ENCODE data around the gene SMARCC1. TPM values are rescaled to one million over a fixed set of nuclear protein-coding genes. Genes with fewer than 3 reads are reported as not detected.
"Not testable (repeated sequence)": the region's sequence is repeated elsewhere in the genome, so short reads cannot be mapped to it uniquely, and the experiment has no call there.

The SMARCC1 gene
- polyA plus RNA-seq, 3 donors: 11.5 to 21.3 (median 14.0) TPM

DNA sequence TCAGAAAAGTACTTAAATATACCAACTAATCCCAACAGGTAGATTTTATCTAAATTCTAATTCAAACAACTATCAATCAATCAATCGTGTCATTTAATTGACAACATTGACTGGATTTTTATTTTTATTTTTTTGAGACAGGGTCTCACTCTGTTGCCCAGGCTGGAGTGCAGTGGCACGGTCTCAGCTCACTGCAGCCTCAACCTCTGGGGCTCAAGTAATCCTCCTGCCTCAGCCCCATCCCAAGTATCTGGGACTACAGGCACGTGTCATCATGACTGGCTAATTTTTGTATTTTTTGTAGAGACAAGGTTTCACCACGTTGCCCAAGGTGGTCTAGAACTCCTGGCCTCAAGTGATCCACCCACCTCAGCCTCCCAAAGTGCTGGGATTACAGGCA, 64.2 kb downstream of the SMARCC1 start:
- WGBS, 3 donors: 92 to 96% (median 92%) methylated on average over 4 of the region's 4 CpGs
- not testable (repeated sequence) for H3K27ac ChIP-seq (ENCODE audit: low read depth, low read length)

- 93 to 96% (median 94%) methylated on average over 1 of the region's 1 CpG for WGBS, 3 donors
- H3K27ac ChIP-seq (ENCODE audit: low read depth, low read length): no peak overlapping the region
Measured at GRCh38 chr3:47716656-47717055, 65.0 kb downstream of the SMARCC1 start.

DNA sequence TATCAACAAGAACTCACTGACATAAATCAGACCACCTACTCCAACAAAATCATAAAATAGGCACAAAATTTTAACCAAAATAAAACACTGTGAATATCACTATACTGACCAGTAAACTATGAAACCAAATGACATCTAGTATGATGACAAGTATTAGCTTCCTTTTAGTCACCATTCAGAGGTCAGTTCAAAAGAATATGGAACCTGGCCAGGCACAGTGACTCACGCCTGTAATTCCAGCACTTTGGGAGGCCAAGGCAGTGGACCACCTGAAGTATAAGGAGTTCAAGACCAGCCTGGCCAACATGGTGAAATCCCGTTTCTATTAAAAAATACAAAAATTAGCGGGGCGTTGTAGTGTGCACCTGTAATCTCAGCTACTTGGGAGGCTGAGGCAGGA, 65.8 kb downstream of the SMARCC1 start:
- WGBS, 3 donors: 90 to 96% (median 92%) methylated on average over 4 of the region's 4 CpGs
- H3K27ac ChIP-seq (ENCODE audit: low read depth, low read length): no peak overlapping the region

DNA sequence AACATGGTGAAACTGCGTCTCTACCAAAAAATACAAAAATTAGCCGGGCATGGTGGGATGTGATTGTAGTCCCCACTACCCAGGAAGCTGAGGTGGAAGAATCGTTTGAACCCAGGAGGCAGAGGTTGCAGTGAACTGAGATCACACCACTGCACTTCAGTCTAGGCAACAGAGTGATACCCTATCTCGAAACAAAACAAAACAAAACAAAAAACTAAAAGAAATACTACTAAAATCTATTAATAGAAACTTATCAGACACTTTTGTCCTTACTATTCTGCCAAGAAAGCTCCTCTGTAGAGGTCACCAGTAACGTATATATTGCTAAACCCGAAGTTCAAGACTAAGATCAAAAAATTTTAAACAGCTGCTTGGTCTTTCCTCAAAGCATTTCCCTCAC, 67.1 kb downstream of the SMARCC1 start:
- no peak overlapping the region for H3K27ac ChIP-seq (ENCODE audit: low read depth, low read length)
- WGBS, 3 donors: 79 to 94% (median 90%) methylated on average over 6 of the region's 6 CpGs

DNA sequence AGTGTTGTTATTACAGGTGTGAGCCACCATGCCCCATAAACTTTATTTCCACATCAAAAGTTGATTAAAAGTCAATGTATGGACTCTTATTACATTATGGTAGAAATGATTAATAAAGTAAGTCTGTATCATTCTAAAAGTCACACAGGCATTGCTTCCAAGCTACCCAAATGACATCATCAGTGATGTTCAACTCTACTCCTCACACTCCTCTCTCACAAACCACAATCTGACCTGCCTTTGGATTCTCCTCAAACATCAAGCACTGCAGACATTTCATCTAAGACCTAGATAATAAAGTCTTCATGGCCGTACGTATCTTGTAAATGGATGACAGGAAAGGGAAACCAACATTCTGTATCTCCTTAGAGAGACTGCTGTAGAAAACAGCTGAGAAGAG, 68.0 kb downstream of the SMARCC1 start:
- WGBS, 3 donors: 95 to 98% (median 96%) methylated on average over 2 of the region's 2 CpGs
- no peak overlapping the region for H3K27ac ChIP-seq (ENCODE audit: low read depth, low read length)

GRCh38 chr3:47712398-47712797, 69.3 kb downstream of the SMARCC1 start:
- WGBS, 3 donors: 91 to 97% (median 94%) methylated on average over 2 of the region's 2 CpGs
- H3K27ac ChIP-seq (ENCODE audit: low read depth, low read length): no peak overlapping the region

DNA sequence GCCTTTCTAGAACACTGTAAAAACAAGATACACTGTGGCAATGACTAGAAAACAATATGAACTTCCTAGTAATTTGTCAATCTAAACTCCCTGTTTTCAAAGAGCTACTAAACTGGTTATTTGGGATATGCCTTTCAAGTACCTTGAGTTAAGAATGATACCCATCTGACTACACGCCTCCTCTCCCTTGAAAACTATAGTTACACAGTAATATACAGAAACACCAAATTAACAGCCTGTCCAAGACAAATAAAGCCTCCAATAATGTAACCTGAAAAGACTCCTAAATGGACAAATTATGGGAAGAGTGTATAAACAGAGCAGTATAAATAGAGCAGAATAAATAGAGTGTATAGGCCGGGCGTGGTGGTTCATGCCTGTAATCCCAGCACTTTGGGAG, 70.1 kb downstream of the SMARCC1 start:
- H3K27ac ChIP-seq (ENCODE audit: low read depth, low read length): no peak overlapping the region
- 93 to 98% (median 95%) methylated on average over 3 of the region's 3 CpGs for WGBS, 3 donors

DNA sequence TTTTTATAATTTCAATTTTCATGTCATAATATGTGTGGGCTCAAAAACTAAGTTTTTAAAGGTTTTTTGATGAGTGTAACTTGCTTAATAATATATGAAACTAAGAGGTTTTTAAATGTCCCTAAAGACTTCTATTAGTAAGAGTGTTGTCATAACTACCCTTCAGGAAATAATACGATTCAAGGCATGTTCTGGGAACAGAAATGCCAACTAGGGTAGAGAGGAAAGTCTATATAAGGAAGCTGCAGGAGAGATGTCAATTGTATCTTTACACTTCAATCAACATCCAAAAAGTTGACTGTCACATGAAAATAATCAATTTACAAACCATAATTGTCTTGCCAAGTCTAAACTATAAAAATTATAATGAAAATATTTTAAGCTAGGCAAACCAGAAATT, 76.3 kb downstream of the SMARCC1 start:
- H3K27ac ChIP-seq (ENCODE audit: low read depth, low read length): no peak overlapping the region
- 17 to 79% (median 44%) methylated on average over 1 of the region's 1 CpG for WGBS, 3 donors

DNA sequence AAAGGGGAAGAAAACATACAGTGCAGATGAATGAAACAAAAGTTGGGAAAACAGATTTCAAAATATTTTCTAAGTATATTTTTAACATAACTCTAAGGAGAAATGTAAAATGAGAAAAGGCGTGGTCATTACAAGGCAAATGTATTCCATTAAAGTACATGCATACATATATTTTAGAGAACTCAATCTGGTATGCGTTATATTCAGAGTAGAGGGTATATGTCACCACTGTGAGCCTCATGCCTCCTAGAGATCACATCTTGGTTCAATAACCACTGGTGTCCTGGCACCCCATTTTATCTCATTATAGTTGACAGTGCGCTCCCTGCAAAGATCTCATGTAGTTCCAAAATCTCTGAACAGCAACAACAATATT, 77.5 kb downstream of the SMARCC1 start:
- 94 to 99% (median 95%) methylated on average over 3 of the region's 3 CpGs for WGBS, 3 donors
- H3K27ac ChIP-seq (ENCODE audit: low read depth, low read length): no peak overlapping the region

- 92 to 99% (median 97%) methylated on average over 11 of the region's 11 CpGs for WGBS, 3 donors
- H3K27ac ChIP-seq (ENCODE audit: low read depth, low read length): no peak overlapping the region
Measured at GRCh38 chr3:47701388-47701787, 80.3 kb downstream of the SMARCC1 start.

- H3K27ac ChIP-seq (ENCODE audit: low read depth, low read length): no peak overlapping the region
Measured at GRCh38 chr3:47692158-47692557, 89.5 kb downstream of the SMARCC1 start.

DNA sequence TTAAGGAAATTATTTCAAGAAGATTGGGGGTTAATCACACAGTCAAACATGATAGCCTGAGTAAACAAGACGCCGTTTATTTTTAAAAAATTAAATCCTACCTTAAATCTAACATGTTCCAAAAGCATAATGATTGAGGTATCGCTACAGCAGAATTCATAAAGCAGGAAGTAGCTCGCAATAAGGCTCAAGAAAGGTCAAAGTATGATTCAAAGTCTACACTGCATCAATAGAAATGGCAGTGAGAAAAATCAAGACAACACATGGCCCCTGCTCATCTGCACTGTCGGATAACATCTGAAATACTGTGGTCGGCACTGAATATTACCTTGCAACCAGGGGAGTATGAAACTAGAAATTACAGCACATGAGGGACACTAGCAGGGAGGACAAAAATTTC, 93.2 kb downstream of the SMARCC1 start:
- no peak overlapping the region for H3K27ac ChIP-seq (ENCODE audit: low read depth, low read length)
- WGBS, 3 donors: 64 to 94% (median 91%) methylated on average over 6 of the region's 6 CpGs

- 90 to 93% (median 90%) methylated on average over 5 of the region's 5 CpGs for WGBS, 3 donors
- no peak overlapping the region for H3K27ac ChIP-seq (ENCODE audit: low read depth, low read length)
Measured at GRCh38 chr3:47685037-47685436, 96.7 kb downstream of the SMARCC1 start.

- 95 to 99% (median 98%) methylated on average over 2 of the region's 2 CpGs for WGBS, 3 donors
- H3K27ac ChIP-seq (ENCODE audit: low read depth, low read length): no peak overlapping the region
Measured at GRCh38 chr3:47681016-47681415, 100.7 kb downstream of the SMARCC1 start.

- WGBS, 3 donors: 91 to 93% (median 92%) methylated on average over 6 of the region's 6 CpGs
- no peak overlapping the region for H3K27ac ChIP-seq (ENCODE audit: low read depth, low read length)
Measured at GRCh38 chr3:47678446-47679338, 103.0 kb downstream of the SMARCC1 start.

DNA sequence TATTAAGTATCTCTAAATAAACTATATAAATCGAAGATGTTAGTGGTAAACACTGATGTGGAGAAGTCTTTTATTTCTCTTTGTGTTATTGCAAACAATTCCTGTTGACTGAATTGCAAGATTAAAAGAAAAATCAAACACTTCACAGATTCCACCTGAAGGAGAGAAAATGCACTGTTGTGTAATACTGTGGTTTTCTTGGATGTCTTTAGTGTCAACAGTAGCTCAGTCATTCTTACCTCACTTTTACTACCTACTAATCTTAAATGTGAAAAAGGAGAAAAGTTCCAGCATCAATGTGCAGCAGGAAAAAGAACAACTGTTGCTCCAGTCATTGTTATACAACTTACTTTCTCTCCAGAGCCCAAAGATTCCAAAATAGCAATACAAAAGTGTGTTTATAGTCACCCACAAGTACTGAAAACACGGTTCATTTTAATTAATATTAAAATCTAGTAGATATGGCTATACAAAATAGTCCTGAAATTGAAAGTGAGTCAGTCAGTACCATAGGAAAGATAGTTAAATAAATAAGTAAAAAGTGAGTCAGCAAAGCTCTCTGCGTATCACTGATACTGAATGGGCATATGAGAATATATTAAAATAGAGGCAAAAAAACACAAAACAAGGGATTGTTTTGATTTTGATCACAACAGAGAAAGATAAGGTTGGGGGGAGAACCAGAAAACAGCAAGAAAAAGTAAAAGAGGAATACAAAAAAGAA, 112.5 kb downstream of the SMARCC1 start:
- no peak overlapping the region for H3K27ac ChIP-seq (ENCODE audit: low read depth, low read length)
- 87 to 97% (median 91%) methylated on average over 3 of the region's 3 CpGs for WGBS, 3 donors

DNA sequence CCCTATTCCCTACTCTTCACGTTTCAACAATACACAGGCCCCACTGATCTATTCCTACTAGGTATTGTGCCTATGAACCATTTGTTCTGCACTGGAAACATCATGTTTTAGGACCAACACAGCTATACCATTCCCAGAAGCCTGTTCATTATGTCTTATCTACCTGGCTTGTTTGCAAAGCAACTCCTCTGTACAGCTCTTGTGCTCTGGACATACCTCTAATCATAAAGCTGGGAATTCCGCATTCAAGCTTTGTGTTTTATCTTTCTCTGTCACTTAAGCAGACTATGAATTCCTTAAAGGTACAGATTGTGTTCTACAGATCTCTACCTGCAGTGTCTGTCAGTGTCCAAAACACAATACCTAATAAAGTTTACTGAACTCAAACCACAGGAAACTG, 115.6 kb downstream of the SMARCC1 start:
- no peak overlapping the region for H3K27ac ChIP-seq (ENCODE audit: low read depth, low read length)
- 48 to 95% (median 91%) methylated on average over 2 of the region's 2 CpGs for WGBS, 3 donors

- no peak overlapping the region for H3K27ac ChIP-seq (ENCODE audit: low read depth, low read length)
- 84 to 93% (median 93%) methylated on average over 2 of the region's 2 CpGs for WGBS, 3 donors
Measured at GRCh38 chr3:47664519-47664918, 117.2 kb downstream of the SMARCC1 start.

GRCh38 chr3:47663630-47664240, 118.0 kb downstream of the SMARCC1 start:
- no peak overlapping the region for H3K27ac ChIP-seq (ENCODE audit: low read depth, low read length)
- 91 to 97% (median 93%) methylated on average over 16 of the region's 16 CpGs for WGBS, 3 donors
